Activated T-helper 2 cell treated with anti-CD3 and anti-CD28 coated beads, Interferon-gamma antibody, Interleukin-2, Interleukin-4, amounts not matched to agents 10 μg/mL and 5 μg/mL and 100 μg/mL, durations not matched to agents 14 hours and 24 hours and 36 hours (primary cell): ENCODE data around the gene DNAI4. TPM values are rescaled to one million over a fixed set of nuclear protein-coding genes. Genes with fewer than 3 reads are reported as not detected.
"Not testable (repeated sequence)": the region's sequence is repeated elsewhere in the genome, so short reads cannot be mapped to it uniquely, and the experiment has no call there.

ENCODE experiments used
- DNase-seq: peaks from one replicate; pipeline ENCODE4 v3.0.0; 2021; ENCODE audit warnings: low spot score
- H3K27ac Mint-ChIP-seq: one replicate; pipeline ENCODE4 v1.8.0; 2021; ENCODE audit warnings: mixed read lengths
- H3K27me3 Mint-ChIP-seq: one replicate; pipeline ENCODE4 v1.8.0; 2021; ENCODE audit warnings: low read depth, mixed read lengths
- H3K36me3 Mint-ChIP-seq: one replicate; pipeline ENCODE4 v1.8.0; 2021; ENCODE audit warnings: low read depth, mixed read lengths
- H3K4me1 Mint-ChIP-seq: one replicate; pipeline ENCODE4 v1.8.0; 2021; ENCODE audit warnings: low read depth, mixed read lengths
- H3K4me3 Mint-ChIP-seq: one replicate; pipeline ENCODE4 v1.8.0; 2021; ENCODE audit warnings: low read depth, mild to moderate bottlenecking, moderate library complexity, mixed read lengths
- H3K9me3 Mint-ChIP-seq: one replicate; pipeline ENCODE4 v1.8.0; 2021; ENCODE audit warnings: mixed read lengths
- intact Hi-C: fragments of 100-400 bp; cut with micrococcal nuclease; formaldehyde crosslinking; loops from one replicate; pipeline ENCODE4 v1.15.1; 2023
- total RNA-seq: library from RNA; stranded (reverse); gene quantifications from 2 replicates; pipeline ENCODE4 v1.2.3, GENCODE V29; 2022

Gene DNAI4
- total RNA-seq, 1 donor from 2014 or later: 1.7 TPM

DNA sequence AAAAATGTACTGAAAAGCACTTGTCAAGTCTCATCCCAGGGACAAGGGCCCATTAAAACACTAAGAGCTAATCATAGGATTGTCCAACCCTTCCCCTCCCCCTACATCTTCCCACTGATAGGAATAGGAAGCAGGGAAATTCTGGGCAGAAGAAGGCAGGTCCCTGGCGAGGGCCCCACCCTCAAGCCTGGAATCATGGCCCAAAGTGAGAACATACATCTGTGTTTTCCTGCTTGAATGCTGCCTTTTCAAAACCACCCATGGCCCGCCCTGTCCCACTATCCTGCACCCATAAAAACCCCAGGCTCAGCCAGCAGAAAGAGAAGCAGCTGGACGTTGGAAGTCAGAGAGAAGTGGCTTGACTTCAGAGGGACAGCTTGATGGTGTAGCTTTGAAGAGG, 4.8 kb downstream of the DNAI4 start:
- intact Hi-C loops: no loop called here
- no peak overlapping the region for H3K4me3 Mint-ChIP-seq
- no peak for DNase-seq
- H3K9me3 Mint-ChIP-seq: peaks cover 10% of the 10 kb centered on the region
- no peaks in the 10 kb centered on the region for H3K27me3 Mint-ChIP-seq
- peaks cover 15% of the 10 kb centered on the region for H3K36me3 Mint-ChIP-seq
- H3K4me1 Mint-ChIP-seq: peaks cover 15% of the 10 kb centered on the region
- H3K27ac Mint-ChIP-seq: no peak overlapping the region

DNA sequence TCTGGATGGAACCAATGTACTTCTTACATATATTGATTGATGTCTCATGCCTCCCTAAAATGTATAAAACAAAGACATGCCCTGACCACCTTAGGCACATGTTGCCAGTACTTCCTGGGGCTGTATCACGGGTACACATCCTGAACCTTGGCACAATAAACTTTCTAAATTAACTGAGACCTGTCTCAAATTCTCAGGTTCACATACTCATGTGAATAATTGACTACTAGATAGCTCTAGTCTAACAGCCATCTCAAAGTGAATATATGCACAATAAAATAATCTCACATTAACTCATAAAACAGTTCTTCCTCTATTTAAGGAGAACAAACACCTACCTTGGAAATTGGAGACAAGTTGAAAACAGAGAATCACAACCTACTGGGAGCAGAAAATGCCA, 5.6 kb downstream of the DNAI4 start:
- Mint-ChIP-seq H3K36me3 (peaks cover 15% of the 10 kb centered on the region), H3K9me3 (peaks cover 10% of the 10 kb centered on the region), H3K4me1 (peaks cover 15% of the 10 kb centered on the region), H3K27me3 (no peaks in the 10 kb centered on the region), H3K27ac (no peak overlapping the region), H3K4me3 (no peak overlapping the region)
- intact Hi-C loops: no loop called here
- DNase-seq: no peak

- Mint-ChIP-seq H3K36me3 (peaks cover 15% of the 10 kb centered on the region), H3K4me1 (peaks cover 4% of the 10 kb centered on the region), H3K9me3 (peaks cover 10% of the 10 kb centered on the region), H3K27ac (no peak overlapping the region), H3K27me3 (no peaks in the 10 kb centered on the region), H3K4me3 (no peak overlapping the region)
- intact Hi-C loops: no loop called here
- no peak for DNase-seq
These were observed 7.2 kb downstream of the DNAI4 start for GRCh38 chr1:66917476-66917875.

DNA sequence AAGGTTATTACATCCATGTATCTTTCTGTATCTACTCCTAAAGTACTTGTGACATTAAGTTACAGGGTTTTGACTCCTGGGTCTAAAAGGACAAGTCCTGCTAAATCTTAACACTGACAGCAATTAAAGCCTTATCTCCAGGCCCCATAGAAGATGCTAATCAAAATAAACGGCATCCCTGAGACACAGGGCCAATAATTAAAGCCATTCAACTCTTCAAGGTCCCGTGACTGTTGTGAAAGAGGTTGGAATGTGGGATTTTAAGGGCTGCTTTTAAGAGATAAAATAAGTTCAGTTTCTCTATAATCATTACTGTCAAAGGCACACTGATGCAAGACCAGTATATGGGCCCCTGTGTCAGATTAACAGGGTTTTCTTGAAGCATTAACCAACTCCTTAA, 8.3 kb downstream of the DNAI4 start:
- Mint-ChIP-seq H3K4me1 (peaks cover 2% of the 10 kb centered on the region), H3K4me3 (no peak overlapping the region), H3K9me3 (peaks cover 10% of the 10 kb centered on the region), H3K27me3 (no peaks in the 10 kb centered on the region), H3K36me3 (peaks cover 15% of the 10 kb centered on the region), H3K27ac (no peak overlapping the region)
- intact Hi-C loops: no loop called here
- DNase-seq: no peak

- DNase-seq, H3K4me1 Mint-ChIP-seq, H3K27ac Mint-ChIP-seq, H3K27me3 Mint-ChIP-seq, H3K4me3 Mint-ChIP-seq, intact Hi-C loops, H3K9me3 Mint-ChIP-seq: not testable (repeated sequence)
- H3K36me3 Mint-ChIP-seq: peaks cover 15% of the 10 kb centered on the region
These were observed 9.5 kb downstream of the DNAI4 start for GRCh38 chr1:66915203-66915602.

DNA sequence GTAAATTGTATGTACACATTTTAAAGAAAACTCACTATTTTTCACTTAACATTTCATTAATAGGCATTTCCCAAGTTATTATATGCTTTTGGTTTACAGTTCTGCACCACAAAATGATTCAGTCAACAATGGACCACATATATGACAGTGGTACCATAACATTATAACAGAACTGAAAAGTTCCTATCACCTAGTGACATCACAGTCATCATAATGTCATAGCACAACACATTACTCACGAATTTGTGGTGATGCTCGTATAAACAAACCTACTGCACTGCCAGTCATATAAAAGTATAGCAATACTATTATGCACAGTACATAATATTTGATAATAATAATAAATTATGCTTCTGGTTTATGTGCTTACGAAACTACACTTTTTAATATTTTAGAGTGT, 30.9 kb downstream of the DNAI4 start:
- DNase-seq: no peak
- H3K9me3 Mint-ChIP-seq: no peaks in the 10 kb centered on the region
- H3K27me3 Mint-ChIP-seq: peaks cover 2% of the 10 kb centered on the region
- no peaks in the 10 kb centered on the region for H3K4me1 Mint-ChIP-seq
- H3K4me3 Mint-ChIP-seq: no peak overlapping the region
- intact Hi-C loops: no loop called here
- no peaks in the 10 kb centered on the region for H3K36me3 Mint-ChIP-seq
- H3K27ac Mint-ChIP-seq: no peak overlapping the region

GRCh38 chr1:66890621-66891020, 34.0 kb downstream of the DNAI4 start:
- Mint-ChIP-seq H3K4me1 (no peaks in the 10 kb centered on the region), H3K4me3 (no peak overlapping the region), H3K27ac (no peak overlapping the region), H3K9me3 (no peaks in the 10 kb centered on the region), H3K36me3 (no peaks in the 10 kb centered on the region), H3K27me3 (peaks cover 2% of the 10 kb centered on the region)
- DNase-seq: no peak
- intact Hi-C loops: no loop called here

GRCh38 chr1:66889030-66889429, 35.6 kb downstream of the DNAI4 start:
- intact Hi-C loops: no loop called here
- Mint-ChIP-seq H3K27ac (no peak overlapping the region), H3K36me3 (no peaks in the 10 kb centered on the region), H3K27me3 (peaks cover under 1% of the 10 kb centered on the region), H3K4me1 (no peaks in the 10 kb centered on the region), H3K9me3 (no peaks in the 10 kb centered on the region), H3K4me3 (no peak overlapping the region)
- no peak for DNase-seq

- Mint-ChIP-seq H3K9me3 (no peaks in the 10 kb centered on the region), H3K27me3 (peaks cover 3% of the 10 kb centered on the region), H3K4me1 (no peaks in the 10 kb centered on the region)
These were observed 48.0 kb downstream of the DNAI4 start for GRCh38 chr1:66876664-66877063.

GRCh38 chr1:66873111-66873510, 51.5 kb downstream of the DNAI4 start:
- no peaks in the 10 kb centered on the region for H3K36me3 Mint-ChIP-seq
- no peak overlapping the region for H3K4me3 Mint-ChIP-seq
- peaks cover 3% of the 10 kb centered on the region for H3K27me3 Mint-ChIP-seq
- no peaks in the 10 kb centered on the region for H3K9me3 Mint-ChIP-seq
- DNase-seq: no peak
- no peaks in the 10 kb centered on the region for H3K4me1 Mint-ChIP-seq
- no peak overlapping the region for H3K27ac Mint-ChIP-seq
- intact Hi-C loops: no loop called here

More at GRCh38 chr1:66876664-66877063, 48.0 kb downstream of the DNAI4 start:
- intact Hi-C loops: no loop called here
- Mint-ChIP-seq H3K36me3 (no peaks in the 10 kb centered on the region), H3K27ac (no peak overlapping the region), H3K4me3 (no peak overlapping the region)
- DNase-seq: no peak

- H3K27ac Mint-ChIP-seq, H3K27me3 Mint-ChIP-seq, H3K36me3 Mint-ChIP-seq, H3K4me3 Mint-ChIP-seq, H3K9me3 Mint-ChIP-seq, intact Hi-C loops, DNase-seq, H3K4me1 Mint-ChIP-seq: not testable (repeated sequence)
These were observed 52.6 kb downstream of the DNAI4 start for GRCh38 chr1:66872024-66872423.

DNA sequence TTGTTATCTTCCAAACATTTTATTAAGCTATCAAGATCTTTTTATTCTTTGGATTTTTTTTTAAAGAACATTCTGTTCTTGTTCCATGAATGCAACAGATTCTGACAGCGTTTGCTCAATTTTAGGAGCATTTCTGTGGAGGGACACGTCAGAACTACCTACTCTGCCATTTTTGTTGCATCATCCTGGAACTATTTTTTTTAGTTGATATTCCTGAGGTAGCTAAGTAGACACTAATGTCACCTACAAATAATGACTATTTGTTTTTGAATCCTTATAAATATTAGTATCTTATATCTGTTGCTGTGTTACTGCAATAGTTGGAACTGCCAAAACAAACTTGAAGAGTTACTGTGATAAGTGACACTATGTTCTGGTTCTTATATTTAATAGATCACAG, 57.2 kb downstream of the DNAI4 start:
- intact Hi-C loops: no loop called here
- Mint-ChIP-seq H3K36me3 (no peaks in the 10 kb centered on the region), H3K4me3 (no peak overlapping the region), H3K9me3 (no peaks in the 10 kb centered on the region), H3K4me1 (no peaks in the 10 kb centered on the region), H3K27me3 (peaks cover 4% of the 10 kb centered on the region), H3K27ac (no peak overlapping the region)
- no peak for DNase-seq

DNA sequence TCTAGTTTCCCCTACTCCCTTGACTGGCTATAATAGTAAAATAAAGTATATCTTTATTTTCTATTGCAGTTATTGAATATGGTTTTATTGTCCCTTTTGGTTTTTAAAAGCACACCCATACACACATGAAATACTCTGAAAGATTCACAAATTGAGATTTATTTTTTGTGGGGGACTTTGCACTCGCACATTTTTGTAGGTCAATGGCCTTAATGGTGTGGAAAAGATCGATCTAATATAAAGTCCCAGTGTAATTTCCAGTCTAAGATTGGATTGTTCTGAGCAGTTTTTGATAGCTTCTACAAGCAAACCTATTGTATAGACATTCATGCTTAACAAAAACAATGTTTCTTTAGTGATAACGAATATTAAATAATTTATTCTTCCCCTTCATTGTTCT, 64.1 kb downstream of the DNAI4 start:
- H3K4me3 Mint-ChIP-seq: no peak overlapping the region
- H3K4me1 Mint-ChIP-seq: no peaks in the 10 kb centered on the region
- no peaks in the 10 kb centered on the region for H3K27me3 Mint-ChIP-seq
- no peaks in the 10 kb centered on the region for H3K9me3 Mint-ChIP-seq
- intact Hi-C loops: no loop called here
- no peak for DNase-seq
- no peak overlapping the region for H3K27ac Mint-ChIP-seq
- no peaks in the 10 kb centered on the region for H3K36me3 Mint-ChIP-seq

DNA sequence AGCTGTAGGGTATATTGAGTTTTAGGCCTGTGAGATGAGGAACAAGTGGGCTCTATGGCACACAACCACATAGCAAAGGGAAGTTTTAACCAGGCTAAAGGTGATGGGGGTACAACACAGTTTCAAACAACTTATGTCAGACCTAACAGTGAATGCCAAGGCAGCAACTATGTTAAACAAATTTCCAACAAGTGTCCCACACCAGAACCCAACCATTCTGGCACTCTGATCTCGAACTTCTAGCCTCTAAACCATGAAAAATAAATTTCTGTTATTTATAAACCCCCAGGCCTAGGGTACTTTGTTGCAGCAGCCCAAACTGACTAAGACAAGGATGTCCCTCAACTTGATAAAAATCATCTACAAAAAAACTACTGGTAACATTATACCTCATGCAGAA, 71.3 kb downstream of the DNAI4 start:
- no peaks in the 10 kb centered on the region for H3K36me3 Mint-ChIP-seq
- no peak for DNase-seq
- H3K9me3 Mint-ChIP-seq: no peaks in the 10 kb centered on the region
- no peaks in the 10 kb centered on the region for H3K27me3 Mint-ChIP-seq
- H3K4me1 Mint-ChIP-seq: no peaks in the 10 kb centered on the region
- no peak overlapping the region for H3K4me3 Mint-ChIP-seq
- intact Hi-C loops: no loop called here
- no peak overlapping the region for H3K27ac Mint-ChIP-seq
